Upper lobe of left lung (tissue), 4 donors: ENCODE measurements around the gene PIP.

Experiments
- CTCF ChIP-seq, 6 experiments: fragments of 450-650 bp in 4 of 6; fragments of 200-600 bp in 2 of 6; sonication (generic) in 2 of 6; IDR thresholded peaks; one replicate each; pipeline ENCODE4 v1.5.1; 2016 to 2019; ENCODE audit warnings: antibody characterized with exemption in 6 of 6
- POLR2AphosphoS5 ChIP-seq, 2 donors: sonication (generic); formaldehyde crosslinking; IDR thresholded peaks; one replicate each; pipeline ENCODE4 v1.5.1; 2017; ENCODE audit warnings: antibody characterized with exemption in 2 of 2

DNA sequence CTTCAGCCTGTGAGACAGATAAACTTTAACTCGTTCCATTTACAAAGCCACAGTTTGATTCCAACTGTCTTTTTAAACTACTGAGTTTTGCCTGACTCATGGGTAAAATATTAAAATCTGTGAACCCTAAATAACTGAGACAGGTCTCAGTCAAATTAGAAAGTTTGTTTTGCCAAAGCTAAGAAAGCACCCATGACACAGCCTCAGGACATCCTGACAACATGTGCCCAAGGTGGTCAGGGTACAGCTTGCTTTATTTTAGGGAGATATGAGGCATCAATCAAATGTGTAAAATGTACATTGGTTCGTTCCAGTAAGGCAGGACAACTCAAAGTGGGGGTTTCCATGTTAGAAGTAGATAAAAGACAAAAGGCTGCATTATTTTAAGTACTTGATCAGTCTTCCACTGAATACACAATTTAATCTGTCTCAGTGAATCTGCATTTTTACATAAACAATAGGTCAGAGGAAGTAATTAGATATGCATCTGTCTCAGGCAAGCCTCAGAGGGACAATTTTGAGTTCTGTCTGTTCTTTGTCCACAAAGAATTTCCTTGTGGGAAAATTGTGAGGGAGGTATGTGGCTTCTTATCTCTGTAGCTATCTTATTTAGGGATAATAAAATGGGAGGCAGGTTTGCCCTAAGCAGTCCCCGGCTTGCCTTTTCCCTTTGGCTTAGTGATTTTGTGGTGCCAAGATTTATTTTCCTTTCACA lies 11.0 kb upstream of the PIP start:
- TF ChIP-seq POLR2AphosphoS5 (IDR thresholded peaks at IDR 0.05) (no peak), CTCF (IDR thresholded peaks at IDR 0.05) (no peak)
